ENCODE results near the gene POLE. TPM values are rescaled to one million over a fixed set of nuclear protein-coding genes. Genes with fewer than 3 reads are reported as not detected.
A peak's percentile ranks its signal among the peaks of the same experiment; 100 is the strongest.

The POLE gene
- total RNA-seq, 1 donor from 2014 or later: 10.5 TPM

GRCh38 chr12:132665794-132666193 is 21.3 kb downstream of the POLE start:
- Histone ChIP-seq H3K4me3 (ENCODE audit: low read depth, low read length) (no peak overlapping the region), H3K36me3 (ENCODE audit: control insufficient read depth, insufficient read depth, low read length) (peaks cover 17% of the 10 kb centered on the region), H3K27me3 (ENCODE audit: control insufficient read depth, insufficient read depth, low read length) (no peaks in the 10 kb centered on the region)
- peak; percentile 36 for FAIRE-seq
- DNase-seq (ENCODE audit: low read depth): no peak
- no peak for TF ChIP-seq CTCF (IDR thresholded peaks at IDR 0.05; ENCODE audit: insufficient read depth, low read length, severe bottlenecking)

GRCh38 chr12:132665149-132665491 is 22.0 kb downstream of the POLE start:
- no peak for TF ChIP-seq CTCF (IDR thresholded peaks at IDR 0.05; ENCODE audit: insufficient read depth, low read length, severe bottlenecking)
- H3K4me3 ChIP-seq (ENCODE audit: low read depth, low read length): no peak overlapping the region
- FAIRE-seq (no peak), DNase-seq (ENCODE audit: low read depth) (no peak)
- no peaks in the 10 kb centered on the region for H3K27me3 ChIP-seq (ENCODE audit: control insufficient read depth, insufficient read depth, low read length)
- peaks cover 17% of the 10 kb centered on the region for H3K36me3 ChIP-seq (ENCODE audit: control insufficient read depth, insufficient read depth, low read length)

GRCh38 chr12:132664206-132665148 is 22.7 kb downstream of the POLE start:
- Histone ChIP-seq H3K4me3 (ENCODE audit: low read depth, low read length) (no peak overlapping the region), H3K36me3 (ENCODE audit: control insufficient read depth, insufficient read depth, low read length) (peaks cover 15% of the 10 kb centered on the region), H3K27me3 (ENCODE audit: control insufficient read depth, insufficient read depth, low read length) (no peaks in the 10 kb centered on the region)
- FAIRE-seq (no peak), DNase-seq (ENCODE audit: low read depth) (no peak)
- TF ChIP-seq CTCF (IDR thresholded peaks at IDR 0.05; ENCODE audit: insufficient read depth, low read length, severe bottlenecking): no peak

DNA sequence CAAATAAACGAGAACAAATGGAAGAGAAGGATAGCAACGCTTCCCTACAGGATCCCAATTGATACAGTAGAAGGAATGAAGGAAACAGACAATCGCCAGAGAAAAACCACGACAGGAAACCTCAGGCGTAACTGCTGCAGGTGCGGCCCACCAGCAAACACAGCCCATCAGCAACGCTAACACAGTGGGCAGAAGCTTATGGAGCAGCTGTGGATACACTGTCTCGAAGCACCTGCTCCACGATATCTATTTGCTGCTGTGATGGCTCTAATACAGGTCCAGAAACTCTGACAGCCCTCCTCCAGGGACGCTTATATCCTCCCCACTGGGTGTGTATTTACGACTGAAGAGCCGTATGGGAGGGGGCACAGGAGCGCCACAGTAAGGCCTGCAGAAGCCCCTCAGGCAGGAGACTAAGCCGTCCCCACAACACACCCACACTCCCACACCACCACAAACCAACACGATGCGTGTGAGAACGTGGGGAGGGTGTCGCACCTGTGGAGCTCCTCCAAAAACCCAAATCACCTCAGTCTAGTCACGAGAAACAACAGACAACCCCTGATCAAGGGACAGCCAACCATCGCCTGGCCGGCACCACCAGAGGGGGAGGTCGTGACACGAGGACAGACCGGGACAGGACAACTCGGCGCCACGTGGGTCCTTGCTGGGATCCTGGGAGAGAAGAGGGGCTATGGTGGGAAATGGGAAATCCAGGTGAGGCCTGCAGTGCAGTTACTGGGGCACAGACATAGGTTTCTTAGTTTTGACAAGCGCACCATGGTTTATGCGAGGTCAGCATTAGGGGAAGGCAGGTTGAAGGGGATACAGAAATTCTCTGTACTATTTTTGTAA is 24.0 kb downstream of the POLE start:
- DNase-seq (ENCODE audit: low read depth): no peak
- Histone ChIP-seq H3K36me3 (ENCODE audit: control insufficient read depth, insufficient read depth, low read length) (peaks cover 16% of the 10 kb centered on the region), H3K4me3 (ENCODE audit: low read depth, low read length) (no peak overlapping the region), H3K27me3 (ENCODE audit: control insufficient read depth, insufficient read depth, low read length) (no peaks in the 10 kb centered on the region)
- no peak for FAIRE-seq
- no peak for TF ChIP-seq CTCF (IDR thresholded peaks at IDR 0.05; ENCODE audit: insufficient read depth, low read length, severe bottlenecking)

- DNase-seq (ENCODE audit: low read depth) (no peak), FAIRE-seq (no peak)
- Histone ChIP-seq H3K36me3 (ENCODE audit: control insufficient read depth, insufficient read depth, low read length) (peaks cover 20% of the 10 kb centered on the region), H3K4me3 (ENCODE audit: low read depth, low read length) (no peak overlapping the region), H3K27me3 (ENCODE audit: control insufficient read depth, insufficient read depth, low read length) (no peaks in the 10 kb centered on the region)
- TF ChIP-seq CTCF (IDR thresholded peaks at IDR 0.05; ENCODE audit: insufficient read depth, low read length, severe bottlenecking): no peak
Observed at GRCh38 chr12:132661972-132662371, 25.2 kb downstream of the POLE start.

Data from bronchial epithelial cell (primary cell).